Renal cortex interstitium (tissue), 11 donors: ENCODE results near the gene ABTB1. TPM values are rescaled to one million over a fixed set of nuclear protein-coding genes. Genes with fewer than 3 reads are reported as not detected.

Experiments used
- DNase-seq, 11 donors: peaks; one replicate each; pipeline ENCODE4 v3.0.0-alpha.2; 2013; ENCODE audit warnings: low read depth in 9 of 11, low spot score in 4 of 11; ENCODE audit errors: extremely low read depth in 1 of 11
- polyA plus RNA-seq, 3 donors: library from polyadenylated mRNA; unstranded; fragments of 120-200 nt; gene quantifications; one replicate each; pipeline ENCODE4 v1.2.1, GENCODE V29; 2013; ENCODE audit not compliant: insufficient read length in 3 of 3

The ABTB1 gene
- polyA plus RNA-seq, 3 donors = 19.2 to 26.9 (median 24.7) TPM

DNA sequence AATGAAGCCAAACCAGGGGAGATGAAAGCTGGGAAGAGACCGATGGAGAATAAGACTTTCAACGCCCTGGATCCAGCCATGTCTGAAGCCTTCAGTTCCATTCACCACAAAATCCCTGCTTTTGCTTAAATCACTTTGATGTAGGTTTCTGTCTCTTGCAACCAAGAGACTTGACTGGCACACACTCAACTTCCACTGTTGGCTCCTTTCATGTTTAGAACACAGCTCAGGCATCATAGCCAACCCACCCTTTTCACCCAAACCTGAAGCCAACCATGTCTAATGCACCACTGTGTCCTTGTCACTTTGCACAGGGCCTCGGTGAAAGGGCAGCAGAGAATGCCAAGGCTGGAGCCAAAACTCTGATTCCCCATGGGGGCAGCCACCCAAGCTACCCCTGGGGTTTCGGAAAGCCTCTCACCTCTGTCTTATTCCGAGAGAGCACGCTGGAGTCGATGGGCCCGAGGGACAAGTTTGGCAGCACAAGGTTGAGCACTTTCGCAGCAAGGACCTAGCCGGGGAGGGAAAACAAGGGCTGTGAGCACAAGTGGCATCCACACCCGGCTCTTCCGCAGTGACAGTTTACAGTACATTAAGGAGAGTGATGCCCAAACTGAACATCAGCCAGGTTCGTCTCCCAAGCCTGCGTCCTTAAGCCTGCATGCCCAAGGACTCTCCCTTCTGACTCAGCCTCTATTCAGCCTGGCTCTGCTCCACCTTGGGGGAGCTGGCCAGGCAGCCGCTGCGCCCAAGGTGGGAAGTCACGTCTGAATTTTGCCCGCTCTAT, 37.6 kb downstream of the ABTB1 start:
- no peak for DNase-seq

DNA sequence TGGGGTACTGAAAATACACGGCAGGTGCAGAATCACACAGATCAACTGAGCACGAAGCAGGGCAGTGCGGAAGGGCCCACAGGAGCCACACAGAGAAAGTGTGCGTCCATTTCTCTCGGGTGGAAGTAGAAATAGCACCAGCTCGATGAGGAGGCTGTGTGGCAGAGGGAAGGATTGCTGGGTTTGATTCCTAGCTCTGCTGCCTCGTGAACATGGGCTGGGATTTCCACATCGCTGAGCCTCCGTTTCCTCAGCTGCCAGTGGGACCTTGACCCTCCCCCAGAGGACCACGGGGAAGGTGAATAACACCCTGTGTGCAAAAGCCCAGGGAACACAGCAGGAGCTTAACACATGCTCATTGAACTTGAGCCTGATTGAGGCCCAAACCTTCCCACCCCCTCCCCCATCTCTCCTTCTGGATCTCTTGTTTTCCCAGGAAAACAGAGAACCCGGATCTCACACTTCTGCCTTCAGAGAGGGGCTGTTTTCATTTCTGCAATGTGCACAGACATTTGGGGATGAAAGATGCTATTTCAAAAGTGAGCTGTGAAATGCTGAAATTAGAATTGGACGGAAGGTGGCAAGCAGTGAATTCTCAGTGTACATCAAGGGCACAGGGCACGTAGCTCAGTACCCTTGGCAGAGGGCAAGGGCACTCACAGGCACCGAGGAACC, 38.4 kb downstream of the ABTB1 start:
- no peak for DNase-seq

DNA sequence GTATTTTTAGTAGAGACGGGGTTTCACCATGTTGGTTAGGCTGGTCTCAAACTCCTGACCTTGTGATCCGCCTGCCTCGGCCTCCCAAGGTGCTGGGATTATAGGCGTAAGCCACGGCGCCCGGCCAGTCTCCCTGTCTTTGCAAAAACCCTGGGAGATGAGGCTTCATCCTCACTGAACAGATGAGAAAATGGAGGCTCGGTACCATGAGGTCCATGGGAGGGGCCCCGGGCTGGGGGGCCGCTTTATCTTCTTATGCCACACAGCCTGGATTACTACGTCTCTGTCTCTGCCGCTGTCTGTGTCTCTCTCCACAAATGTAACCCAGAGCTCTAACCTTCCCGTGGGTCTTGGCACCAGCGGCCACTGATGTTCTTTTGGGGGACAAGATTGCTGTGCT, 39.1 kb downstream of the ABTB1 start:
- DNase-seq = no peak

DNA sequence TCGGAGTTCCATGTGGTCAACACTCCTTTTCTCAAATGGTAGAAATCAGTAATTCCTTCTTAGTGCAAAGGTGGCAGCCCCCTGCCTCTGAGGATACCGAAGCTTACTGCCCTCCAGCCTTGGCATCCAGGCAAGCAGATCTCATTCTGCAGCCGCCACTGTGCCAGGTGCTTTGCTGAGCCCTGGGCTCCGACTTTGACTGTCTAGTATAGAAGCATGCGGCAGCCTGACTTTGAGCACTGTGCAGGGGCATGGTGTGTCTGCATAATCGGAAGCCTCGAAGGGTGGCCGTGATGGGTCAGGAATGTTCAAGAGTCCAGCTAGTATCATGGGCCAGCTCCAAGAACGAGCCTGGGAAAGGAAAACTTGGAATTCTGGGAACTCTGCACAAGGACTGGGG, 39.7 kb downstream of the ABTB1 start:
- no peak for DNase-seq

DNA sequence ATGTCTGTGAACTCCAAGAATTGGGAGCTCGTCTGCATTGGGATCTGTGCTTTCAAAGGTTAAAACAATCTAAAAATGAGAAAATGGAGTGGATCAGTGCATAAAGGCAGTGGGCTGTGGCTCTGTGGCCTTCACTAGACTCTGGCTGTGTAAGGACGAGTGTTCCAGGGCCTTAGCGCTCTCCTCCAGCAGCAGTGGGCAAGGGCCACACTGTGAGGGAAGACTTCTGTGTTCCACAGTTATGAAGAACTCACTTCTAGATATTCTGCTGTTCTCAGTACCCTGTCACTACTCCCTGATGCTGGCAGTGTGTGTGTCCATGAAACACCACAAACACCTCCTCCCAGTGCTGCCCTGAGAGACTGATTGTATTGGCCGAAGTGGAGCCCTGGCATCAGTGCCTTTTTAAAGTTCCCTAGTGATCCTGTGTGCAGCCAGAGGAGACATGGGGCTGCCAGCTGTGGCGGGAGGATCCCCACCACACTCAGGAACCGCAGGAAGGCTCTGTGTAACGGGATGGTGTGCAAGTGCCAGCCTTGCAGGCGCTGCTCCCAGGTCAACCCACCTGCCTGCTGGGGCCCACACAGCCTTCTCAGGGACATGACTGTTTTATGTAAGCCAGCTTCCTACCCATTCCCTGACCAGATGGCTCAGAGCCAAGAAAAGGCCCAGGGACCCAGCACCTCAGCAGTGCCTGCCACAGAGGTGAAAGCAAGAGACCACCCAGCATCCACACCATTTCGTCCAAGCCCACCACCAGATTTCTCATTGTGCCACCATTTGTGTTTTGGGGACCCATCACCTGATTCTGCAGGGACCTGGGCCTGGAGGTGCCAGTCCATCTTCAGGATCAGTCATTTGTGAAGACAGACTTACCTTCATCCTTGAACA, 40.4 kb downstream of the ABTB1 start:
- DNase-seq = no peak

DNA sequence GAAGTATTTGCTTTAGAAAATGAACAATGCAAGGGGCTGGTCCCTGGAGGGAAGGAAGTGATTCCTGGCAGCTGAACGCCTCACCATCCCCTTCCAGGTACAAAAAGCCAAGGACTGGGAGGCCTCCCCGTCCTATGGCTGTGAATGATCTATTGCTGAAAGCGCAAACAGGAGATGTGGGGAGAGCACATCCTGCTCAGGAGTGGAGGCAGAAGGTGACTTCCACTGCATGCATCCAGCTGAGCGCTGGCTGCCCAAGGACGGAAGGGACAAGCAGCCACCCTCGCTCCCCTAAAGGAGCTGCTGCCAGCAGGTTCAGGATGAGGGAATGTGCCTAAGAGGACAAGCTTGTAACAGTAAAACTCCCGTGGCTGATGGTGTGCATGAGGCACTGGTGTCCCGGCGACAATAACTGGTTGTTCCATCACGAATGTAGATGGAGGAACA, 41.4 kb downstream of the ABTB1 start:
- no peak for DNase-seq

DNA sequence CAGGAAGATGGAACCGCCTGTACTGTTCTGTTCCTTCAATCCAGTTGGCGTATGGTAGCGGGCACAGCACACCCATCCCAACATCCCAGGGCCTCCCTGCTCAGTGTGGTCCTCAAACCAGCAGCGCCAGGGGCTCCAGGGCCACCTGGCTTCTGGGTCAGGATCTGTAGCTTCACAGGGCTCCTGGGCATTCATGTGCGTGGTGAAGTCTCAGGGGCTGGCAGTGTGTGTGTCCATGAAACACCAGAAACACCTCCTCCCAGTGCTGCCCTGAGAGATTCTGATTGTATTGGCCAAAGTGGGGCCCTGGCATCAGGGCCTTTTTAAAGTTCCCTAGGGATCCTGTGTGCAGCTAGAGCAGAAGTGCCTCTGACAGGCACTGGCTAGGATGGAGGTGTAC, 42.1 kb downstream of the ABTB1 start:
- no peak for DNase-seq

DNA sequence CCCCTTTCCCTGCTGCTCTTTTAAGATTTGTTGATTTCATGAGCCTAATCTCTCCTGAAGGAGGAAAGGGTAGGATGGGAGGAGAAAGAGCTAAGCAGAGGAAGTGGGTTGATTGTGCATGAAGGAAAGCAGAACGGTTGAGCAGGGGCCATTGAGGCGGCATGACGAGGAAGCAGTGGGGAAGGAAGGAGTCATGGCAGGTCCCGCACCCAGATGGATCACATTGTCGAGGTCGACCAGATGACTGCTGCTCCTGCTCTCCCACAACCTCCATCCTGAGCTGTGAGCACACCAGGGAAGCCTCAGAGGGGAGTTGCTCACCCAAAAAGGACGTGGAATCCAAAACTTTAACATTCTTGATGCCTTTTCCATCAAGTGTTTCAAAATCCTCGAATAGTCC, 42.8 kb downstream of the ABTB1 start:
- DNase-seq = no peak

DNA sequence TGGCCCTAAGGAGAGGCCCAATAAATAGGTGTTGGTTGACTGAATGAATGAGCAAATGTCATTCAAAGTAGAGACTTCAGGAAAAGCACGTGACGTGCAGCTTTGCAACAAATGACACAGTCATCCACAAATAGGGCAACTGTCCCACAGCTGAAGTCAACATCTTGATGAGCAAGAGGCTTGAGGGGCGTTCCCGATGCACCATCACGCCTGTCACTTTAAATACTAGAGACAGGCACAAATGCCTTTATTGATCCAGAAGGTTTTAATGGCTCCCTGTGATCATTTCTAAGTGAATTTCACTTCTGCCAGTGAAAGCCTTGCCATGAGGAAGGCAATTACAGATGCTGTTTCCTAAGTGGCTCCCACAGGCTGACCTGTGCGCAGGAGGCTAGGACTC, 43.6 kb downstream of the ABTB1 start:
- no peak for DNase-seq

DNA sequence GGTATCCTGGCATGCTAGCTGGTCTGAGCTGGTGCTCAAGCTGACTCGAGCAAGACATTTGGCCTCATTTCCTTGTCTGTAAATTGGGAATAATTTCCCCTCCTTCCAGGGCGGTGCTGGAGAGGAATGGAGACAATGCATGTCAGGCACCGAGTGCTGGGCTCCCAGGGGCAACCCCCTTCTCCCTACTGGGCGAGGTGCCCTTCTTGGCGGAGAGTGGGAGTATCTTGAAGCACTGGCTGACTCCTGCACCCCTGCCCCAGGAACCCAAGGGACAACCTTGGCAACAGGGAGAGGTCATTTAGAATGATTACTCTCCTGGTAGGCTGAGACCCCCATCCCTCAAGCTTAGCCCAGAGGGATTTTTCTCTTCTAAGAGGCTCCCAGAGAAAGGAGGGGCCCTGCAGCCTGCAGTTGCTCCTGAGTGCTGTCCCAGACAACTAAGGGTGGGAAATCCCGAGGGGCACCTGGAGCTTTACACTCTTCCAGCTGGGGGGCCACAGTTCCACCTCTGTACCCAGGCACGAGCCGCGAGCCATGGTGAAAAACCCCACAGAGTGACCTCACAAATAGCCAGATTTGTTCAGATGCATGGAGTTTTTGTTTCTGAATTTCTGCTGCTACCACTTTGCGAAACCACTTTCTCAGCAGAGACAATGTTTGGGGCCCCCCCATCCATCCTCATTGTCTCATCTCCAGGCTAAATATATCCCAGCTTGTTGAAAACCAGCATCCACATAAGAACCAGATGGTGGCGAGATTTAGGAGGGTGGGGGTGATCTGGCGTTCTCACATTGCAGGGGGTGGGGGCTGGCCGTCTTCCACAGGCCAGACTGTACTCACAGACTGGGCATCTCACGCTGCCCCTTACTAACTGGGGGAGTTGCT, 44.8 kb downstream of the ABTB1 start:
- DNase-seq = no peak

DNA sequence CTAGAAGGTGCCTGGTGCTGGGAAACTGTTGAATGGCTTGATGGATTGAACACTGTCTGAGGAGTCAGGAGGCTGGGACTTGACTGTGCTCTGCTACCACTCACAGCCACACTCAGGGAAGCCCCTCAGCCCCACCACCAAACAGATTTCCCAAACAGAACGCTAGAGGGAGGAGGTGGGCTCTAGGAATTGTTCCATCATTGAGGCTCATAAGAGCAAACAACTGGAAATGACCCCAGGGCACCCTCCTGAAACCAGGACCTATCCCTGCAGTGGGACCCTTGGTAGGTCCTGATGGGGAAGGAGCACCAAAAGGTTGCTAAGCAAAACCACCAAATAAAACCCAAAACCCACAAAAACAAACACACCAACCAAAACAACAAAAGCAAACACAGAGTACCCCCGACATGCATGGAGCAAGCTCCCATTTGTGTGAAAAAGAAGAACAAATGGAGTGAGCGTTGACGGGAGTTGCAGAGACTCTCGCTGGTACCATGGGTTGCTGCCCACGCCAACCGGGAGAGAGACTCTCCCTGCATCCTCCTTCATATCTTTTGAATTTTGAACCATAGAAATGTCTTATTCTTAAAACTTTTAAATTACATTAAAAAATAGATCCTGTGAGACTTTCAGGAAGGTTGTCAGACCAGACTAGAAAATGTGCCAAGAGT, 45.6 kb downstream of the ABTB1 start:
- no peak for DNase-seq

DNA sequence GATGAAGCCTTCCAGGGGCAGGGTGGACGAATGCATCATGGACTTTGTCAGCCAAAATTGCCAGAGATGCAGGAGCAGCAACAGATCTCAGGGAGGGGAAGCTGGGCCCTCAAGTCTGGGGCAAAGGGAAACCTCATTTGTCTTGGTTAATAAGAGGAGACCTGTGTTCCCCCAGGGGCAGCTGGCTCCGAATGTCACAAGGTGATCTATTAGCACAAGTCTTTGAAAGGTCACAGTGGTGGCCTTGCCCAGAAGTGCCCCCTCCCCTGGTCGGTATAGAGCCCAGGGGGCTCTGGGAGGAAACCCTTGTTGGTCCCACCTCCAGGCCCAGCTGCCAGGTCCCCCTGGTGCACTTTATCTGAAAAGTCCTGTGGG, 46.2 kb downstream of the ABTB1 start:
- no peak for DNase-seq

DNA sequence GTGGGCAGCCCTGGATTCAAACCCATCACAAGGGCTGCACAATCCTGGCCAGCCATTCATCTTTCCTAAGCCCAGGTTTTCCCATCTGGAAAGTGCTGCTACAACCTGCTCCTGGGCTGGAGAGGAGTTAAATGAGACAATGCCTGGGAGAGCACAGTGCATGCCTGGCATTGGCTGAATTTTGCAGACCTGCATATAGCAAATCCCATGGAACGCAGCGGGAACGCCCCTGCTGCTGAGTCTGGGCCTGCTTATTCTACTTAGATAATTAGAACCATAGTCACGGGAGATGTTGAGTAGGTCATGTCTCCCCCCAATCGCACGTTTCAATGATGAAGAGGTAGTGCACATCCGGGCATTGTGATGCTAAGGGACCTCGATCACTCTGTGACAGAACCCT, 46.6 kb downstream of the ABTB1 start:
- DNase-seq = no peak

DNA sequence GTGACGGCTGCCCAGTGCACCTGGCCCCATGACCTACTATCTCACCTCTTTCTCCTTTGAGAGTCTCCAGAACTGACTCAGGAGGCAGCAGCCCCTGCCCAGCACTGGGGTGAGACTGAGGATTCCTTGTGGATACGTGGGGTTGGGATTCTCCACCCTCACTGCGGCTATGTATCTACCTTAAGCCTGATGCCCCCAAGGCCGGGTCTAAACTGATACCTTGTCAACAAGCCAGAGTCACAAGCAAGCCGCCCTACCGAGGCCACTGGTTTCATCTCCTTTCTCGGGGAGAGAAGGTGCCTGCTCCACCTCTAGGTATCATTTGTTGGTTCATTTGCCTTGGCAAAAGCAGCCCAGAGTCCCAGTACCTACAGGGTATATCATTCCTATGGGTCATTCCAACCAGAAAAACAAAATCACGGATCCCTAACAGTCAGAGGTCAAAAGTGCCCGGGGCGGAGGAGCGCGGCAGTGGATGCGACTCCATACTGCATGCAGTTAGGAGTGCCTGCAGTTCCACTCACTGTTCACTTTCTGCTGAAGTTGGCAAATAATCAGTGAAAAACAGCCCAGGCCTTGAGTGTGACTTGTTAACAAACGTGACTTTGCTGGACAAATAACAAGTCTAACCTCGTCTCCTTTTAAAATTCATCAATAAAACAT, 47.5 kb downstream of the ABTB1 start:
- DNase-seq = no peak

DNA sequence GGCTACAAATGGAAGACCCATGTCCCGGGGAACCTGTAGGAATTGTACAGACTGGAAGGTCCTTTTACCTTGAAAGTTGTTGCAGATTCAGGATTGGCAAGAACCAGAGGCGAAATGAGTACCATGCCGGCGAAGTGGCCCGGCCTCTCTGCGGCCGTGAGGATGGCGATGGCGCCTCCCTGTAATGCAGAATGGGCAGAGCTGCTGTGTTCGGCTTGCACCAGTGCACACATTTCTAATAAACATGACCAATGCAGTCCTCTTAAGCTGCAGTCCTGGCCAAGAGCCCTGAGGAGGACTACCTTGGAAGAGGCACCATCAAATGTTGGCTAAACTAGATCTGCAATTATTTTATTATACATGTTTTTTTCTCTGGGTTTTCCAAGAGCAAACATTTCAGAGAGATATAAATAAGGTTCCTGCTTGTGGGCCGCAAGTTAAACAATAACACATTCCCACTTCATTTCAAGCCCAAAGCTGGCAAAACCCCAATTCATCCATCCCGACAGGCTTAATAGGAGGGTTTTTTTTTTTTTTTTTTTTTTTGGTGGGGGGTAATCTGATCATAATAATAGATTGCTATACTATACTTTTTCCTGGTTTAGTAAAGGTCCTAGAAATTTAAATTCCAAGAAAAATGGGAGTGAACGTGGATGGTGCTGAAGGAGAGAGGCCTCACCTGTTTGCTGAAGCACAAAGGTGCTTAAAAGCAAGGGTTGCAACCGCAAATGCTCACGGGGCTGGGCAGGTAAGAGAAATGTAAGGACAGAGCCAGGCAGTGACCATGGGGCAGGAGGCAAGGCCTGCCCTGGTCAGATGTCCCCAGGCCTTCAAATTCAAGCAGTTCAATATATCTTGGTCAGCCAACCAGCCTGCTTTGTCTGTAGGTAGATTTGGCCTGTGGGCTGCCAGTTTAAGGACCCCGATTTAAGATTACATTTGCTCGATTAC, 48.5 kb downstream of the ABTB1 start:
- no peak for DNase-seq

DNA sequence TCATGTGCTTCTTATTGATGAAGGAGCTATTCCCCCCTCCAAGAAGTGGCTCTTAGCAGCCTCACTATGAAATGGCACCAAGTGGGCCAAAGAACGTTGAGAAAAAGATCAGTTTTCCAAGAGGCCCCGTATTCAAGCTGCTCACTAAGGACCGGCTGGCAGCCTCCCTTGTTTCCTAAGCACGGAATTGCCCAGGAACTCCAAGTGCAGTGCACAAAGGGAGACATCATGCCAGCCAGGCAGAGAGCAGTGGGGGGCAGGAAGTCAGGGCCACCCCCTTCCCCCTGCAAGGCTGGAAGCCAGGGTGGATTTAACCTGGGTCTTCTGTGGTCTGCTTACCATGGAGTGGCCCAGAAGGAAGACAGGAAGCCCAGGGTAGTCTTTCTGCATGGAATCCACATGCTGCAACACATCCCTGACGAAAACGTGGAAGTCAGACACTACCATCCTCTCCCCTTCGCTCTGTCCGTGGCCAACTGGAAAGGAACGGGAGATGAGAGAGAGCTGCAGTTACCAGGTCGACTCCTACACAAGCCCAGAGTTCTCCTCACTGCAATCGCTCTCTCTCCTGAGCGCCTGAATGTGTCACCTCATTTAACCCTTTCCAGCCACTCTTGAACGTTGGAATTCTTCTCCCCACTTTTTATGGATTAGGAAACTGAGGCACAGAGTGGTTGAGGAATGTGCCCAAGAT, 49.5 kb downstream of the ABTB1 start:
- no peak for DNase-seq
